ENCODE data around the gene CRIP3.
"Not testable (repeated sequence)": the region's sequence is repeated elsewhere in the genome, so short reads cannot be mapped to it uniquely, and the experiment has no call there.

Gene CRIP3

GRCh38 chr6:43306086-43306485 is 2.5 kb downstream of the CRIP3 start:
- DNase-seq (ENCODE audit: low read depth, low spot score) = peak; percentile 28

GRCh38 chr6:43304882-43305281 is 3.7 kb downstream of the CRIP3 start:
- no peak for DNase-seq (ENCODE audit: low read depth, low spot score)

GRCh38 chr6:43304361-43304760 is 4.3 kb downstream of the CRIP3 start:
- no peak for DNase-seq (ENCODE audit: low read depth, low spot score)

GRCh38 chr6:43303751-43304331 is 4.8 kb downstream of the CRIP3 start:
- DNase-seq (ENCODE audit: low read depth, low spot score) = no peak

- DNase-seq (ENCODE audit: low read depth, low spot score) = not testable (repeated sequence)
Measured at GRCh38 chr6:43303006-43303405, 5.6 kb downstream of the CRIP3 start.

DNA sequence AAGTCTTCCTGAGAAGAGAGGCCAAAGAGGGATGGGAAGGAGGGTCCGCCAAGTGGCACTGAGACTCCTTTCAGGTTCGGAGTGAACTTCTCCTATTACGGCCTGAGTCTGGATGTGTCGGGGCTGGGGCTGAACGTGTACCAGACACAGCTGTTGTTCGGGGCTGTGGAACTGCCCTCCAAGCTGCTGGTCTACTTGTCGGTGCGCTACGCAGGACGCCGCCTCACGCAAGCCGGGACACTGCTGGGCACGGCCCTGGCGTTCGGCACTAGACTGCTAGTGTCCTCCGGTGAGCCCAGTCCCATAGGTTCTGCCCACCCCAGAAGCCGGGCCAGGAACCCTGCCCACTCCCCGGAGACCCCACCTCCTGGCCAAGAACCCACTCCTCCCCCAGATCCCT is 6.5 kb downstream of the CRIP3 start:
- no peak for DNase-seq (ENCODE audit: low read depth, low spot score)

- DNase-seq (ENCODE audit: low read depth, low spot score) = no peak
Measured at GRCh38 chr6:43301081-43301870, 7.3 kb downstream of the CRIP3 start.

- DNase-seq (ENCODE audit: low read depth, low spot score) = no peak
Measured at GRCh38 chr6:43299338-43300293, 9.0 kb downstream of the CRIP3 start.

GRCh38 chr6:43298565-43299337 is 9.9 kb downstream of the CRIP3 start:
- DNase-seq (ENCODE audit: low read depth, low spot score) = no peak

- DNase-seq (ENCODE audit: low read depth, low spot score) = peak; percentile 52
Measured at GRCh38 chr6:43297644-43298564, 10.7 kb downstream of the CRIP3 start, which contains the start of gene SLC22A7. TSS of gene SLC22A7 (plus strand) at chr6:43298260. CDS start at chr6:43298359, 99 bp downstream.

DNA sequence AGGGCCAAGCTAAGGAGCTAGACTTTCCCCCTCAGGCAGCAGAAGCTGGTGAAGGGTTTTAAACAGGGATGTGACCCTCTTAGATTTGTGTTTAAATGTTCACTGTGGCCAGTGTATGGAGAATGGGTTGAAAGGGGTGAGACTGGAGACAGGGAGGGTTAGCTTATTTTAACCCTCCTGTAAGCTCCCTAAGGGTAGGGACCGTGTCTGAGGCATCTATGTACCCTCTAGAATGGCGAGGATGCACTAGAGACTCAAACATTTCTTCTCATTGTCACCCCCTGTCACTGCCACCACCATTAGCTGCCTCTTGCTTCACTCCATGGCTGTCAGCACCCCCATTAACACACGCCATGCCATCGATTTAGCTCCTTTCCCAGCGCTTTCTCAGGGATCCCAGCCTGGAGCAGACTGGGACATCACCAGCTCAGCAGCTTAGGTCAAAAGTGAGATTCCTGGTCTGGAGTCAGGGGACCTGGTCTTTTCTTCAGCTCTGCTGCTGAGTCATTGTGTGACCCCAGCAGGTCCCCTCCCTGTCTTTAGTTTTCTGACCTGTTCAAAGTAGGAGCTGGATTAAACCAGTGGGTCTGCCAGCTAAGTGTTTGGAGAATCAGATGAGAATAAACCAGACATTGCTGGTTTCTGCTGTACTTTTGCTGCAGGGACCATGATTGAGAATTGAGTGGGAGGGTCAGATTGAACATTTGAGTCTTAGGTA is 11.7 kb downstream of the CRIP3 start:
- DNase-seq (ENCODE audit: low read depth, low spot score) = no peak

DNA sequence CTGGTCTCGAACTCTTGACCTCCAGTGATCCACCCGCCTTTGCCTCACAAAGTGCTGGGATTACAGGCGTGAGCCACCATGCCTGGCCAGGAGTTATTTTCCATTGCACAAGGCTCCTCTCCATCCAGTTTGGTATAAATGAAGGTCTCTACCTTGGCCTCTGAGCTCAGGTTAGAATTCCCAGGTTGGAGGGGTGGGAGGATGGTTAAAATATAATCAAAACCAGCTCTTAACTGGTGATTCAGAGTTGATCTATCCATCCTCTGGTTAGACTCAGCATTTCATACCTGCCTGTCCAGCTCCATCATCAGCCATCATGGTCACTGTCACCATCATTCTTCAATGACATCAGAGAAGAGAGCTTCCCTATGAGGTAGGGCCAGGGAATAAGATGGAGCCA is 13.2 kb downstream of the CRIP3 start:
- DNase-seq (ENCODE audit: low read depth, low spot score) = no peak

GRCh38 chr6:43294536-43294935 is 14.1 kb downstream of the CRIP3 start:
- DNase-seq (ENCODE audit: low read depth, low spot score) = no peak

- DNase-seq (ENCODE audit: low read depth, low spot score) = no peak
Measured at GRCh38 chr6:43293698-43294097, 14.9 kb downstream of the CRIP3 start.

GRCh38 chr6:43292763-43293318 is 15.8 kb downstream of the CRIP3 start:
- DNase-seq (ENCODE audit: low read depth, low spot score) = no peak

DNA sequence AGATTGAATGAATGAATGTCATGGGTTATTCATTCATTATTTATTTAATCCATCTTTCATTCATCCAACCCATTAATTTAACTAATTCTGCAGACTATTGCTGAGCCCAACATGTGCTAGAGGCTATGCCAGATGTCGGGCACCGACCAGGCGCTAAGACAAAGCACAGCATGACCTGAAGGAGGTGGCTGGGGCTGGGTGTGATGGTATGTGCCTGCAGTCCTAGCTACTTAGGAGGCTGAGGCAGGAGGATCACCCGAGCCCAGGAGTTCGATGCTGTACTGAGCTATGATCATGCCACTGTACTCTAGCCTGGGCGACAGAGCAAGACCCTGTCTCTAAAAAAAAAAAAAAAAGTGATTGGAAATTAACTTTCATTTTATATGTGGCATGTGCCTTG is 16.3 kb downstream of the CRIP3 start:
- no peak for DNase-seq (ENCODE audit: low read depth, low spot score)

DNA sequence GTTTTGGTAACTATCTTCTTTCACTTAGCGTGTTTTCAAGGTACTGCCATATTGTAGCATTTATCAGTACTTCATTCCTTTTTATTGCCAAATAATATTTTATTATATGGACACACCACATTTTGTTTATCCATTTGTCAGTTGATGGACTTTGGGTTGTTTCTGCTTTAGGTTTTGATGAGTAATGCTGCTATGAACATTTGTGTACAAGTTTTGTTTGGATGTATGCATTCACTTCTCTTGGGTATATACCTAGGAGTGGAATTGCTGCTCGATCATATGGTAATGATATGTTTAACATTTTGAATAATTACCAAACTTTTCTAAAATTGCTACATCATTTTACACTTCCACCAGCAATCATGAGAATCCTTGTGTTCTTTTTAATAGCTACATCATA is 16.9 kb downstream of the CRIP3 start:
- no peak for DNase-seq (ENCODE audit: low read depth, low spot score)

DNA sequence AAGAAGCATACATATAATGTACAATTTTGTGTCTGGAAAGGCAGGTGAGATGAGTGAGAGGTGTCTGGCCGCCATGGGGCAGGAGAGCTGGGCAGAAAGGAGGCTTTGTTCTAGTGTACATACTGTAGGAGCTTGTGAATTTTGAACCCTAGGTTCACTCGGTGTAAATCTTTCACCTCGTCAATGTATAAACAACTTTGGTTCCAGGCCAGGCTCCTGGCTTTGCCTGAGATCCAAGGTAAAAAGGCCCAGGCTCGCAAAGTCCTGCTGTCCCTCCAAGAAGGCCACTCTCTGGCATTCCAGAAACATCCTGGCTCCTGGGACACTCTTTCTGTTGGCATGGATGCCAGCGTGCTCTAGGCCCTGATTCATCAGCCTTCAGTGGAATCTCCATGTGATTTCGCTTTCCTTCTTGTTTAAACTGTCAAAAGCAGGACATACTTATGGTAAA is 17.7 kb downstream of the CRIP3 start:
- DNase-seq (ENCODE audit: low read depth, low spot score) = no peak

DNA sequence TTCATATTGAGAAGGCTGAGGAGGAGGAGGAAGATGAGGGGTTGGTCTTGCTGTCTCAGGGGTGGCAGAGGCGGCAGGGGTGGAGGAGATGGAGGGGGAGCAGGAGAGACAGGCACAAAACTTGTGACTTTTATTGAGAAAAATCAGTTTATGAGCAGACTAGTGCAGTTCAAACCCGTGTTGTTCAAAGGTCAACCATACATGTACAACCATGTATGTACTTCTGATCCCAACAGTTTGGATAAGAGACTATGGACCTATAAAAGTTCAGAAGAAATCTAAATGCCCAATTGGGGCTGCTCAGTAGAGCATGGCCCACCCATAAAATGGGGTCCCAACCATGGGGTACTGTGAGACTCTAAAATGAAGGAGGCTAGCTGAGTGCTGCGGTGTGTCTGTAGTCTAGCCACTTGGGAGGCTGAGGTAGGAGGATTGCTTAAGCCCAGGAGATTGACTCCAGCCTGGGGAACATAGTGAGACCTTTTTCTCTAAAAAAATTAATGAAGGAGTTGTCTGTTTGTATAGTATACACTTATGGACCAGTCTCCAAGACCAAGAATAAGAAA is 18.2 kb downstream of the CRIP3 start:
- no peak for DNase-seq (ENCODE audit: low read depth, low spot score)

Data from astrocyte of the hippocampus (primary cell).